HG03095 (cell line): ENCODE measurements around the gene SNX14.
A peak's percentile ranks its signal among the peaks of the same experiment; 100 is the strongest.

Experiments
- ATAC-seq: cut with Tn5 transposase; IDR thresholded peaks from one replicate; pipeline ENCODE4 v1.9.1; 2021; ENCODE audit warnings: moderate library complexity; ENCODE audit not compliant: unreplicated experiment

The SNX14 gene

DNA sequence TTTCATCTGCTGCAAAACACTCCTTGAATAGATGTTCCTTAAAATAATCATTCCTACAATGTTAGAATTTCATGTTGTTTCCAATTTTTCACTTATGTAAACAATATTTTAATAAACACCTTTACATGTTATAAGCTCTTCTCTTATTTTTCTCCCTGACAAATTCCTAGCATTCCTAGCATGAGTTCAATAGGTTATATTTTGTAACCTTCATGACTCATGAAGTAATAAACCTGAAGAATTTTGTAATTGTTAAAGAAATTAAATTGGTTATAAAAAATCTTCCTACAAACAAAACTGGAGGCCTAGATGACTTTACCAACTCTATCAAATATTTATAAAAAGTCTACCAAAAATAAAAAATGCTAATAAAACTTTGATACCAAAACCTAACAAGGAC lies 77.5 kb downstream of the SNX14 start:
- no peak for ATAC-seq

GRCh38 chr6:85506441-85507093 lies 87.1 kb downstream of the SNX14 start:
- ATAC-seq, result no peak

- ATAC-seq, result no peak
Measured at GRCh38 chr6:85498596-85499258, 94.9 kb downstream of the SNX14 start.

- no peak for ATAC-seq
Measured at GRCh38 chr6:85496856-85497255, 96.8 kb downstream of the SNX14 start.

- no peak for ATAC-seq
Measured at GRCh38 chr6:85496009-85496579, 97.6 kb downstream of the SNX14 start.

GRCh38 chr6:85494547-85495536 lies 98.8 kb downstream of the SNX14 start:
- no peak for ATAC-seq

DNA sequence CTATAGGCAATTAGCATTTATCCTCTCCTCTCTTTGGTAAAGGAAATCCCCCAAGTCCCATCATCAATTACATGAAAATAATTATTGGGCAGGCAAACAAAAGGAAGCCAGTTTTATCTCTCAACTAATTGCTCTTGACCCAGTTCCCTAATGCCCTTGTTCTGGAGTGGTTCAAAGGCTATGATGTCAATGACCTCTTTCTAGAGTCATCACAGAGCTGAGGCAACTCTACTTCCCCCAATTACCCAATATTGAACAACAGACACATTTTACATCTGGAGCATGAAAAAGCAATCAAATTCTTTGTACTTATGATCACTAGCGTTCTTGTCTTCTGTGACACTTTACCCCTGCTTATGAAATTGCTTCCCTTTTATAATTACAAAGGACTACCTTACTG lies 100.3 kb downstream of the SNX14 start:
- no peak for ATAC-seq

- no peak for ATAC-seq
Measured at GRCh38 chr6:85490516-85491248, 103.0 kb downstream of the SNX14 start.

DNA sequence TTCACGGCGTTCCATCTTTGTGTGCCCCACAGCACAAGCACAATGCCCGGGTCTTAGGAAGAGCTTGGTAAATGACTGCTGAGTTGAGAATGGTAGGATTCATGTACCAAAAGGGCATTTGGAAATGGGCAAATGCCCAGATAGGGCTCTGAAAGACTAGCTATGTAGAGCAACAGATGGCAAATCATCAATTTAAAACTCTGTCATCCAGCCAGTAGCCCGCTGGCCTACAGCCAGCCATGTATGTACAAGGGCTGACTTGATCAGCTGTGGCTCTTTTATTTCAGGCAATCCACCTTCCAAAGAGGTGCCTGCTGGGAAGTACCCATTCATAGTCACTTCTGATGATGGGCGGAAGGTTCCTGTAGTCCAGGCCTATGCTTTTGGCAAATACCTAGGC lies 108.7 kb downstream of the SNX14 start:
- ATAC-seq, result no peak

DNA sequence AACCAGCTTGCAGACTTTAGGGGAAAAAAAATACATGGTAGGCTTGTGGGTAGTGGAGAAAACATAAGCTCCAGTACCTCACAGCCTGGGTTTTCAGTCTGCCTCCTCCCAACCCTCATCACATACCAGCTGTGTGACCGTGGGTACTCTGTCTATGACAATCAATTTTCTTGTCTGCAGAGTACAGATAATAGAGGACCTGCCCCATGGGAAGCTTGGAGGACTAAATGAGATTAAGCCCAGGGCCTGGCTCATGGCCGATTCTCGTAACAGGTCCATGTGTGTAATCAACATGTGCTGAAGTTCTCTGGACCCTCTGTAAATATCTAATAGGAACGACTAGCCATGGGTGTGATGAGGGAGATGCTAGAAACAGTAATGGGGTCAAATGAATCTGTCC lies 109.8 kb downstream of the SNX14 start:
- ATAC-seq, result no peak

DNA sequence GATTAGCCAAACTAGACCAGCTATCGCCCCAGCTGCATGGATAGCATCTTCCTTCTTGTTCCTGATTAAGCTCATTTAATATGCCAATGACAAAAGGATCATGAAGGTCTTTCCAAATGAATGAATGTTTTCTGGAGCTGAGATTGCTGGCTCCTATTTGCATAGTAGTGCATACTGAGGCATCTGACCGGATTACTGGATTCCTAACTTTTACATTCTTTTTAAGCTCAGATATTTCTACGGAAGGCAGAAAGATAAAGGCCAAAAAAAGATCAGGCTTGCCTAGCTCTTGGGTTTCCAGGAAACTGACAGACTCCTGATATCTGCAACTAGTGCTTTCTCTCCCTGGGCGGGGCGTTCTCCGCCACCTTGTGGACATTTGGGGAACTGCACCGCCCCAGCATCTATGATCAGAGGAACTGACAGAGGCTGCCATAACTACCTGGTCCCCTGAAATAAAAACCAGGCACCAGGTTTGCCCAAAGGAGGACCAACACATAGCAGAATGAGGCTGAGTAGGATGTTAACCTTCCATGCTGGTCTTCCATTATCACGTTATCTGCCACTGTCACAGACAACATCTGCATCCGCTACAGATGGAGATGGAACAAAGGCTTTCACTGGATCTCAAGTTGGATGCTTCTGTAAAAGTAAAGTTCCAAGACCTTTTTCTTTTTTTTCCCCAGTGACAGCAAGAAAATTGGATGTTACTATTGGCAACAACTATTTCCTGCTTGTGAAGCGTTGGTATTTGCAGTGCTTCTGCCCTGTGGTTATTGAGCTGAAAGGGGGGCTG lies 110.6 kb downstream of the SNX14 start:
- ATAC-seq, result peak; percentile 91

- no peak for ATAC-seq
Measured at GRCh38 chr6:85482206-85482904, 111.3 kb downstream of the SNX14 start.

- no peak for ATAC-seq
Measured at GRCh38 chr6:85479208-85479607, 114.5 kb downstream of the SNX14 start.

DNA sequence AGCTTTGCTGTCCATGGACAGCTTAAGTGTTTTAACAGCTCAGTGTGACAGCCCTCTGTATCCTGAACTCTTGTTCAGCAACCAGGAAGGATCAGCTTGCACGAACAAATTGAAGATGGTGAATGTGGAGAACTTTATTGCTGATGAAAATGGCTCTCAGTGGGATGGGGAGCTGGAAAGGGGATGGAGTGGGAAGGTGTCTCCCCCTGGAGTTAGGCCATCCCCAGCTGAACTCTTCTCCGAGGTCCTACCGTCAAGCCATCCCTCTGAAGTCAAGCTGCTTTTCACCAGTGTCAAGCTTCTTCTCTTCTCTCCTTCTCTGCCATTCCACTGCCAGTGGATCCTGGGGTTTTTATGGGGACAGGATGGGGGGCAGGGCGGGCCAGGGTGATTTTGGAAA lies 117.1 kb downstream of the SNX14 start:
- ATAC-seq, result no peak

- ATAC-seq, result no peak
Measured at GRCh38 chr6:85473748-85474147, 119.9 kb downstream of the SNX14 start.

DNA sequence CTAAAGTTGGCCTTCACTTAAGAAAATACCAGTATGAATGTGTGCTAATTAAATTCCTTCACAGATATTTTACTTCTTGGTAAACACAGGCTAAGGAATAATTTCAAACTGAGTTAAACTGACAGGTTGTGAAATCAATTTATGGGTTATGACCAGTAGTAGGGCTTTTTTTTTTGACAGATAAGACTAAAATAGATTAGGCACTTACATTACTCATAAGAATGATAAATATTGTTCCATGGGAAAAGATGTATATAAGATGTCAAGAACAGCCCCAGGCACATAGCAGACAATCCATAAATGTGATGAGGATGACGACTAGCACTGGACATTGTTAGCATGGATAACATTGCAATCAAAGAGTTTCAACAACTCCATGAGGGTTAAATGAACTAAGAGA lies 120.9 kb downstream of the SNX14 start:
- no peak for ATAC-seq

DNA sequence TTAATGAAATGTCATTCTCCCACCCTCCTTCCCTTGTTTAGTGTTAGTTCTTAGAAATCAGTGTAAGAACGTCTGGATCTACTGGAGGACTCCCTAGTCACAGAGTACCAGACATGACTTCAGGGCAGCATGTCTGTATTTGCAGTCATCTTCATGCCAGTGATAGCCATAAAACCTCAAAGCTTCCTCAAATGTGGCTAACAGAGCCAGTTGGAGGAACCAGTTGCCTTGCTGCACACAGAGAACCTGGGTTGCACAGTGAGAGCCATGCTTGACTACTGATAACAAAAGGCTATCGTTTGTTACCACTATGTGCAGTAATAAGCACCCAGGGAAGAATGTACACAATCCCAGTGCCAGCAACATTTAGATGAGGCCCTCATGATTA lies 123.6 kb downstream of the SNX14 start:
- ATAC-seq, result no peak

DNA sequence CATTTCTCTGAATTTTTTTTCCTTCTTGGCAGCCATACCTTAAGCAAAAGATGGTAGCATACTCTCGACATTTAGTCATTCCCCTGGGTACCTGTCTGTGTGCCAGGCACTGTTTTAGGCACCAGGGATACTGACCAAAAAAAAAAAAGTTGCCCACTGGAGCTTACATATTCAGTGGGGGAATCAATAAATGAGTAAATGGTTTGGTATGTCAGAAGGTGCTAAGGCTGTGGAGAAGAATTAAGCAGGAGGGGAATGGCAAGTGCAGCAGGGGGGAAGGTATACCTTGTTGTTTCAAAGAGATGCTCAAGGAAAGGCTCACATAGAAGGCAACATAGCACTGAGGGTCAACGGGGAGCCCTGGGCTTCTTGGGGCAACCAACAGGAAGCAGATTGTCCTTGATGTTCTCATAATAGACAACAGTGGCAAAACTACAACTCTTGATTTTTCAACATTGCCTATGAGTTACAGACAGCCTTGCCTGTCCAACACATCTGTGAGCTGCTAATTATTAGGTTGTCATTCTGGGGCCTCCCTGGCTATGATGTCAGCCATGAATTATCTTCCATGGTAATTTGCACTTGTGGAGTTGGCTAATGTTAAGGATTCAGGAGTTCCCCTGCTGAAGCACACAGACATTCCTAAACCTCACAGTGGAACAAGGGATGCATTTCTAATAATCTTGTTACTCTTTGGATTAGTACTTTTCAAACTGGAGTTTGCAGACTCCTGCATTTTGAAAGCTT lies 124.2 kb downstream of the SNX14 start:
- ATAC-seq, result no peak

GRCh38 chr6:85468326-85468725 lies 125.3 kb downstream of the SNX14 start:
- ATAC-seq, result no peak
